Stimulated activated CD4-positive, alpha-beta T cell treated with anti-CD3 and anti-CD28 coated beads, Interleukin-1b, Interleukin-23, amount 100 ng/mL, for 4 hours (primary cell): ENCODE measurements around the gene VANGL1.
"Not testable (repeated sequence)": the region's sequence is repeated elsewhere in the genome, so short reads cannot be mapped to it uniquely, and the experiment has no call there.

Experiments
- DNase-seq, 2 donors: peaks; one replicate each; pipeline ENCODE4 v3.0.0-alpha.2; 2020; ENCODE audit warnings: low read depth in 2 of 2

The VANGL1 gene

DNA sequence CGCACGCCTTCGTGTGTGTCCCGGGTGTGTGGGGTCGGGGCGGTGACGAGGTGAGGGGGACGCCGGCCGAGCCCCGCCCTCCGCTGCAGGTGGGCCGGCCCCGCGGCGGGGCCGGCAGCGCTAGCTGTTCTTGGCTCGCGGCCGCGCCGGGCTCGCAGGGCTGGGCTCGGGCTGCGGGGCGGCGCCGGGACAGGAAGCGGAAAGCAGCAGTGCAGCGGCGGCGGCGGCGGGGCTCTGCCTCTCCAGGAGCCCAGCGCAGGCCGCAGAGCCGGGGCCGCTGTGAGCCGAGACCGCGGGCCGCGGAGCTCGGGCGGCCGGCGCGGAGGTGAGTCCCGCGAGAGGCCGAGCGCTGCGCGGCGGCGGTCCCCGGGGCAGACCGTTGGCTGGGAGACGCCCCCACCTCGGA, at the start of gene VANGL1:
Gene VANGL1, plus strand, starts transcription at position 209 of the 406 bp plus-strand sequence. CDS start 9,444 bp downstream, outside the sequence.
- peak in 1 of 2 donors; percentile 39 for DNase-seq

DNA sequence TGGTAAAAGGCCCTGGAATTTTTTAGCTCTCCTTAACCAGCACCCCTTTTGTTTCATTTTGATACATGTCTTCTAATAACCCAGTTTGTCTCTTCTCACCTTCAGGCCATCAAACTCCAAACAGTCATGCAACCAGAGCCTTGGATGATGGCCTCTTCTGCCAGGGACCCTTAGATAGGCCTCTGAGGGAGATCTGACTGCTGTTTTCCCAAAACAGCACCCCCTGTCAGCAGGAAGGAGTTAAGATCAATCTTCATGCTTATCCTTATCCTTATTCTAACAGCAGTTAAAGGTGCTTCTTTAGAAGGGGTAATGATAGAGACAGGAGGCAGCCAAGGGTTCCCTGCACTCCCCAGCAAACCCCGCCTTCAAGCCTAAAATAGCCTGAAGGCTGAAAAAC, 49.5 kb upstream of the VANGL1 start:
- no peak for DNase-seq

DNA sequence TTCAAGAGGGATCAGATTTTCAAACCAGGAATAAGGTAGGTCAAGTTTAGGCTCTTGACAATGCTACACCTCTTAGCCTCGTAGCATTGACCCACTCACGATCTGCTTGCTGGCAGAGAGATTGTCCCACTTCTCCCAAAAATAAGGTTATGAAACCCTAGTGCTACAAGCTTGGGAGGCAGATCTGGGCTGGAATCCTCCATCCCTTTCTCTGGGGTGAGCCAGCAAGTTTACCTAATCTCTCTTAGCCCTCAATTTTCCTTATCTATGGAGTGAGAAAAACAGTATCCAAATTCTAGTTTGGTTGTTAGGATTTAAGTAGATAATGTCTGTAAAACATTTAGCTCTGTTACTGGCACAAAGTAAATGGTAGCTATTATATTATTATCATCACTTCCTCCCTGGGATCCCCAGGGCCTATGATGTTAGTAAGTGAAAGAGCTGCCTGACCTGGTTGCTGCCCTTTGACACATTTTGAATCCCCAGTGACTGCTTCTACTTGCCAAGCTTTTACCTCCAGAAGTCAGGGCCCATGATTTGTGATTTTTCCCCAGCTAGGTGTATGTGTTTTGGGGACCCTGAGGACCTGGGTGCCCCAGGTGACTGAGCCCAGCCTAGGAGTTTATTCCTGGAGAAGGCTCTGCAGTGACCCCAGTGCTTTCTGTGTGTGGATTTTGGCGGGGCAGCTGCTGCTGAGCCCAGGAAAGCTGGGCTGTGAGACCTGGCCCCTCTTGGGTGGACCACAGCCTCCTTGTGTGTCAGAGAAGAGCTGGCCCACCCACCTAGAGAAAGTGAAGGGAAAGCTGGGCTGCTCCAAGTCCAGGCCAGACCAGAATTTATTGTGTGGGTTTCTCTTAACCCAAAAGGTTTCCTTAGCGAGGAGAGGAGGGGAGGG, 48.2 kb upstream of the VANGL1 start:
- DNase-seq: no peak

DNA sequence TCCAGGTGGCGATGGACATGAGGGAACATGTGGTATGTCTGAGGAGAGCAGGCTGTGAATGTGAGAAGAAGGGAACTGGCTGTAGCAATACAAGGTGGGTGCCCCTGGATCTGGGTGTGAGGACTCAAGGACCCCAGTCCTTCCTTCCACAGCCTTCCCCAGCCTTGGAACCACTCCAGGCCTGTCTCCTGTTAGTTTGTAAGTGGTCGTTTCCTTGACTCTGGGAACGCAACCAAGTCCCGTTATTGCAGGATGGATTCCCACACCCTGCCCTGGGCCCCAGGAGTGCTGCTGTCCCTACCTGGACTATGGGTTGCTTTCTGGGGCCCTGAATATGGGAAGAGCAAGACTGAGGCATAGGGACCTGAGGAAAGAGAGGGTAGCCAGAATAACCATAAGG, 47.2 kb upstream of the VANGL1 start:
- DNase-seq: no peak

DNA sequence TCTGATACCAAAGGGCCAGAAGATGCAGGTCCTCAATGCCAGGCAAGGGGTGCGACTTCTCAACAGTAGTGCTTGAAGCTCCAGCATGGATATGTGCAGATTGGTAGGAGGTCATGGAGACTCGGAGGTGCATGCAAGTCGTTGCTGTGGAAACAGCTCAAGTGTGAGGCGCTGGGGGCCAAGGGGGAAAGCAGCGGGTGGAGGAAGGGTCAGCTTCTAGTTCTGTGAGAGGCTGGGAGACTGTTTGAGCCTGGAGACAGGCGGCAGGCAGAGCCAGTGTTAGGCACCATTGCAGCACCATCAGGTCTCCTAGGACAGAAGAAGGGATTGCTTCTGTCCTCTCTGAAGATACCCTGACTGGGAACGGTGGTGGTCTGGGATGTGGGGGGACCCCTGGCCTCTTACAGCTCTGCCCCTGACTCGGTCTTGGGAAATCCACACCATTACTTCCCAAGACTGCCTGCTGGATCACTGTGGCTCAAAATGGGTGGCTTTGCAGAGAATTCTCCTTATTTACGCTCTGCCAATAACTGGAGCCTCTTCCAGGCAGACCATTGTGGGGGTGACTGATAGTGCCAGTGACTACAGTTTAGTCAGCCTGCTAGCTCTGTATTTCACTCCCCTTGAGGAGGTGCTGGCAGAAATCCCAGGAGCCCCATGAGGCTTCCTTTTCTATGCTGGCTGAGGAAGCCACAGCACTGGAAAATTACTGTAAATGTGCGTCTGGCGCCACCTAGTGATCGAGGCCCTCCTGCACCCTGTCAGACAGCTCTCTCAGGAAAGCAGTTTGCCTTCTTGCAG, 46.3 kb upstream of the VANGL1 start:
- DNase-seq: peak; percentile 18 to 59

DNA sequence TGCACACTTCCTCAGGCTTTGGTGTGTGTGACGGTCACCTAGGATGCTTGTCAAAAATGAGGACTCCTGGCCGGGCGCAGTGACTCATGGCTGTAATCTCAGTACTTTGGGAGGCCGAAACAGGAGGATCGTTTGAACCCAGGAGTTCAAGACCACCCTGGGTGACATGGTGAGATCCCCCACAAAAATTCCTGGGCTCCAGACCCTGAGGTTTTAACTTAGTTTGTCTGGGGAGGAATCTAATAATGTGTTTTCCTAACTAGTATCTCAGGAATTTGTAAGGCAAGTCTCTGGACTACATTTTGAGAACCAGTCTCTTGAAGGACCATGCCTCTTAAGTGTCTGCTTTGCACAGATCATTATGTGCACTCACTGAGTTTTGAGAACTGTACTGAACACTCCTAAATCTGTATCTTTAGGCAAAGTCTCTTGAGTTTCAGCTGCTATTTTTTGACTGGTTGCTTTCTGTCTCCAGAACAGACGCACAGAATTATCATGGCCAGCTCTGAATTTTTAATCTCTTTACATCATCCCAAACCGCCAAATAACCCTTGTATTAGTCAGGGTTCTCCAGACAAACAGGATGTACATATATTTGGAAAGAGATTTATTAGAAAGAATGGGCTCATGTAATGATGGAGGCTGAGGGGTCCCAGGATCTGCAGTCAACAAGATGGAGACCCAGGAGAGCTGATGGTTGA, 45.5 kb upstream of the VANGL1 start:
- DNase-seq: no peak

DNA sequence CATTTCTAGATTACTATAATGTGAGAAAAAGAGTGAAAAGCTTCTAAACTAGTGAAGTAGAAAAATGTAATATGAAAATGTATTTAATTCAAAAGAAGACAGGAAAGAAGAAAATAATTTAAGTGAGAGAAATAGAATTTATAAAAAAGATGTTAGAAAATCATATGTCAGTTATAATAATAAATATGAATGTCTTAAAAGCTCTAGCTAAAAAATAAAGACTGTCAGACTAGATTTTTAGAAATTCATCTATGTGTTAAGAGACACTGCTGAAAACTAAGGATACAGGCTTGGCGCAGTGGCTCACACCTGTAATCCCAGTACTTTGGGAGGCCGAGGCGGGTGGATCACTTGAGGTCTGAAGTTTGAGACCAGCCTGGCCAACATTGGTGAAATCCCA, 37.3 kb upstream of the VANGL1 start:
- DNase-seq: no peak

DNA sequence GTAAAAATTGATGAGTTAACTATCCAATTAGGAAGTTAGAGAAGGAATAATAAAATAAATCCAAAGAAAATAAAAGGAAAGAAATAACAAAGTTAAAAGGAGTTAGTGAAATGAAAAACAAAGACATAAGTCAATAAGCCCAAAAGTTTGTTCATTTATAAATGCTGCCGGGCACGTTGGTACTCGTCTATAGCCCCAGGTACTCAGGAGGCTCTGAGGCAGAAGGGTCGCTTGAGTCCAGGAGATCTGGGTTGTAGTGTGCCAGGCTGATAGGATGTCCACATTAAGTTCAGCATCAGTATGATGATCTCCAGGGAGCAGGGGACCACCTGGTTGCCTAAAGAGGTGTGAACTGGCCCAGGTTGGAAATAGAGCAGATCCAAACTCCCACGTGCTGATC, 35.5 kb upstream of the VANGL1 start:
- DNase-seq: no peak

DNA sequence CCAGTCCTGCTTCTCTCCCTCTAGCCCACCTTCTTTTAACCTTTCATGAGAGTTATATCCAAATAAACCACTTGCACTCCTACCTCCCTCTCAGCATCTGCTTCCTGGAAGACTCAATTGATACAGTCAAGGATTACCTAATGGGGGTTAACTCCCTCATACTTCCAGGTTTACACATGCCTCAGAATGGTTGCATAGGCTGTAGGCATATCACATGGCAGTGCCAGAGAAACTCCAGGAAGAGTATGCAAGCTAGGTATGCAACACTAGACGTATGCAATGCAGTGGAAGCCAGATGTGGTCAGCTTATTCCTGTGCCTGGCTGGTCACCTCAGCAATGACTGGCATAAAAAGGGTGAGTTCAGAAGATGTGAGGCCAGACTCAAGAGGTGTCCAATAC, 32.7 kb upstream of the VANGL1 start:
- DNase-seq: no peak

DNA sequence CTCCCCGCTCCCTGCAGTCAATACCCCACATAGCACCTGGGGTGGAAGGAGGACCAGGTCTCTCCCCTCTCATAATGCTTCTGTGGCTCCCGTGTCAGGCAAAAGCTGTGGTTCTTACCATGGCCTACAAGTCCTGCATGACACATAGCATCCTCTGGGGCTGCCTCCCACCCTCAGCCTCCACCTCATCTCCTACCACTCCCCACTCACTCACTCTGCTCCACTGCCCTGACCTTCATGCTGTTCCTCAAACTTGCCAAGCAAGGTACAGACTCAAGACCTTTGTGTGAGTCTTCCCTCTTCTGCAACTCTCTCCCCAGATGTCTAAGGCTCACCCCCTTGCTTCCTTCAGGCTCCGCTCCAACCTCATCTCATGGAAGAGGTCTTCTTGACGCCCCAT, 28.0 kb upstream of the VANGL1 start:
- DNase-seq: no peak

DNA sequence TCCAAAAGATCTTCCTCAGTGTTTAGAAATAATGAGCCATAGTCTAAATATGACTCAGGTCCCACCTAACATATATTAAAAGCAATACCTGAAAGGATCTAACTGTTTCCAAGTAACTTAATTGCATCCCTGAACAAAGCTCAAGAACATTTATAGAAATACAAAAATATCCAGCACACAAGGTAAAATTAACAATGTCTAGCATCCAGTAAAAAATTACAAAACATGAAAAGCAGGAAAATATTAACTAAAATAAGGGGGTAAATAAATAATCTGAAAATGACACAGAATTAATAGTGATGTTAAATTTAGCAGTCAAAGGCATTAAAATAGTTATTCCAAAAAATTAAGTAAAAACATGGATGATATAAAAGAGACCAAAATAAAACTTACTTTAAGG, 21.3 kb upstream of the VANGL1 start:
- DNase-seq: no peak

DNA sequence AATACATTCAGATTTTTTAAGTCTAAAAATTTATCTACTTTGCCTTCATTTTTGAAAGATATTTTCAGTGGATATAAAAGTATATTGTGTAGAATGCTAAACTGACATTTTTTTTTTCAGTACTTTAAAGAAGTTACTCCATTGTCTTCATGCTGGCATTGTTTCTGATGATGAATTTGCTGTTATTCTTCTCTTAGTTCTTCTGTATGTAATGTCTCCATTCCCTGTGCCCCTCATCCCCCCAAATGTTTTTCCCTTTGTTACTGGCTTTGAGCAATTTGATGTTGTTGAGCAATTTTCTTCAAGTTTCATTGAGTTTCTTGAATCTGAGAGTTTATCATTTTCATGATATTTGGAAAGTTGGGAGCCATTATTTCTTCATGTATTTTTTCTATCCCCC, 20.8 kb upstream of the VANGL1 start:
- DNase-seq: no peak

DNA sequence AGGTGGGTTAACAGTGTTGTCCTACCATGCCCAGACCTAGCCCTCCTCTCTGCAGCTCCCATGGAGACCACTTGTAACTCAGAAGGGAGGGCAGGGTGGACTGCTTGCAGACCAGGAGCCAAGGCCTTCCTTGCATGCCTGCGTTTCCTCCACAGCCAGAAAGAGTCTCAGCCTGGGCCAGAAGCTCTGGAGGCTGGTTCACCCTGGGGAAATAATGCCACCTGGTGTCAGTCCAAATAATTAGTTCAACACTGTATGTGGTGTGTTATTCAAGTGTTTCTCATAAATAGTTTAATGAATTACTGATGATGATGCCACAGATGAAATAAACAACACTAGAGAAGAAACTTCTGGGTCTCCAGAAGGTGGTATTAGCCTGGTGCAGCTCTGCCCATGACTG, 16.9 kb upstream of the VANGL1 start:
- no peak for DNase-seq

DNA sequence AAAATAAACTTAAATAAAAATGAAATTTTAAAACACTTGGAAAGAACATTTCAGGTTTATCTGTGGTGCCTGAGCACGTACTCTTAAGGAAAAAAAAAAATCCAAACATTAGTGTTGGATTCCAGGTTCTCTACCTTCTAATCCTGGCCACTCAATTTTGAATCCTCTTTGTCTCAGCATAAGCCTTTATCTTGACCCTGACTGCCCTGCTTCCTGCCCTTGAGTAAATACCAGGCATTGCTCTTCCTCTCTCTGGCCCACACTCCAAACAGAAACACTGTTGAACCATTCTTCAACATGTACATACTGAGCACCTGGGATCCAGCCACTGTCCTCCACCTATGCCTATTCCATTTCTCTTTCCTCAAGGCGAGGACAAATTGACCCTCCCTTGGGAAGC, 11.4 kb upstream of the VANGL1 start:
- no peak for DNase-seq

DNA sequence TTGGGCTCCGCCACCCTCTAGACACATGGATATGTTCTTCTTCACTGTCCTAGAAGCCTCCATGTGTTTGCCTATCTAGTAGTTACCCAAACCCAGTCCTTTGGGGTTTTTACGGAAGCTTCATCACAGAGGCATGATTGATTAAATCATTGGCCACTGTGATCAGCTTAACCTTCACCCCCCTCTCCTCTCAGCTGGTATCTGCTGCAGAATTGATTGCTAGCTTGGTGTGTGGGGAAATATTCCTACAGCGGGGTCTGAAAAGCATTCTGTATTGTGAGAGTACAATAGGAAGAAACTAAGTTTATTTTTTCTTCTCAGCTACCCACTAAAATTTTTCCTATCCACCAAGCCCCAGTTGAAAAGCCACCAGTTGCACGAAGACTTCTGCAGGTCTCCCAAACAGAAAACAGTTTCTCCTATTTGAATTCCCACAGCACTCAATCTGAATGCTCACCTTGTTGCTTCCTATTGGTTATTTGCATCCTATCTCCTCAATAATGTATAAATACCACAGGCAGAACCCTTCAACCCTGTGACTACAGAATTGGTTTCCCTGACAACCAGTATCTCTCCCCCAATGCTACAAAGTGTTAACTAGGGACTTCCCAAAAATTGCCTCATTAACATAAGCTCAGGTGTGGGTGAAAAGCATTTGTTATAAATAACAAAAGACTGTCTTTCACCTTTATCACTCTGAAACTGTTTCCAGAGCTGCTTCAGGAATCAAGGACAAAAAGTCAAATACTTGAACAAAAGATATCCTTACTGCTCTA, 9.3 kb upstream of the VANGL1 start:
- DNase-seq: no peak

DNA sequence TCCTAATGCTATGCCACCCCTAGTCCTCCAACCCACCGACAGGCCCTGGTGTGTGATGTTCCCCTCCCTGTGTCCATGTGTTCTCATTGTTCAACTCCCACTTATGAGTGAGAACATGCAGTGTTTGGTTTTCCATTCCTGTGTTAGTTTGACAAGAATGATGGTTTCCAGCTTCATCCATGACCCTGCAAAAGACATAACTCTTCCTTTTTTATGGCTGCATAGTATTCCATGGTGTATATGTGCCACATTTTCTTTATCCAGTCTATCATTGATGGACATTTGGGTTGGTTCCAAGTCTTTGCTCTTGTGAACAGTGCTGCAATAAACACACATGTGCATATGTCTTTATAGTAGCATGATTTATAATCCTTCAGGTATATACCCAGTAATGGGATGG, 8.2 kb upstream of the VANGL1 start:
- not testable (repeated sequence) for DNase-seq

DNA sequence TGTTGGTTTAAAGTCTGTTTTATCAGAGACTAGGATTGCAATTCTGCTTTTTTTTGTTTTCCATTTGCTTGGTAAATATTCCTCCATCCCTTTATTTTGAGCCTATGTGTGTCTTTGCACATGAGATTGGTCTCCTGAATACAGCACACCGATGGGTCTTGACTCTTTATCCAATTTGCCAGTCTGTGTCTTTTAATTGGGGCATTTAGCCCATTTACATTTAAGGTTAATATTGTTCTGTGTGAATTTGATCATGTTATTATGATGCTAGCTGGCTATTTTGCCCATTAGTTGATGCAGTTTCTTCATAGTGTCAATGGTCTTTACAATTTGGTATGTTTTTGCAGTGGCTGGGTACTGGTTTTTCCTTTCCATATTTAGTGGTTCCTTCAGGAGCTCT, 4.5 kb upstream of the VANGL1 start:
- not testable (repeated sequence) for DNase-seq

DNA sequence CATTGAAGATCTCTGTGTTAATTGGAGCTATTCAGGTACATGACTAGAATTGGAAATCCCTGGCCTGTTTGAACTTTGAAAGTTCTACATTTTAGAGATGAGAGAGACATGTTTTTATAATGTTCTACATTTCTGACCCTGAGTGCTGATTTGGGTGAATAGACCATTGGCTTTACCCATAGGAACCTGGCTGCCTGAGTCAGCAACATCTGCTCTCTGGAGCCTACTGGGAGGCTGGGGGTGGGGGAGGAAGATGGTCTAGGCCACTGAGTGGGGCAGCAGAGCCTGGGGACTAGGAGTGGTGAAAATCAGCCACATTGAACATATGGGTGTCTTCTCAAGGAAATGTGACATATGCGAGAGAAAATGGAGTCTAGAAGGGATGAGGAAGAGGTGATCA, 1.4 kb upstream of the VANGL1 start:
- DNase-seq: no peak

DNA sequence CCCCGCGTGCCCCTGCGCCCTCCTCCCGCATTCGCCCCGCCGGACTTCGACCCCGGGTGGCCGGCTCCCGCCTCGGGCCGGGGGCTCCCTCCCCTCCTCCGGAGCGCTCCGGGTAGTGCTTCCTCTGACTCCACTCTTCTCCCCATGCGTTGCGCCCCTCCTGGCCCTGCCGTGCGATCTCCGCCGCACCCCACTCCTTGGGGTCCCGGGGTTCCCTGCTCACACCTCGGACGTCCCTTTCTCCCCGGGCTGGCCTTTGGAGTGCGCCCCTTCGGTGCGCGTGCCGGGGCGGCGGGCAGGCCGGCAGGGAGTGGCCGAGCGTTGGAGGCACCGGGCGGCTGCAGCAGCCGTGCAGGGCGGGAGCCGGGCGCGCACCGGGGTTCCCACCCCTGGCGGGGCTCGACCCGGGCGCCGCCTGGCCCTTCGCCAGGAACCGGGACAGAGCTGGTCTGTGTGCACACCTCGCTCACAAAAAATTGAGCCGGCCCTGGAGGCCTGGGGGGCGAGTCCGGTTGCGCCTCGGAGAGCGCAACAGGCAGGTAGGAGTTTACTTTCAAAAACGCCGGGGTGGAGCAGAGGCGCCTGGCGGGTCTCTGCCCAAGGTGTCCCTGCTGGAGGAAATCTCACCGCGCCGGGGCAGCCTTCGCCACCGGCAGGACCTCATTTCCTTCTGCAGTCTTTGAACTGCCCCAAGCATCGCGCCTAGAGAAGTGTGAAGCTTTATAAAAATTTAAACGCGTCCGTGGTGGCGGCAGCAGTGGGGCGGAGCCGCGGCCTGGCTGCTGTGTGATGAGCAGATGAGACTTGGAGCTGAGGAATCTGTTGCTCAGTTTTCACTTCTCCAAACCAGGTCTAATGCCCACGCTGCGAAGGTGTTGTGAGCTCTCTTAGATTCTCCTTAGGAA, 650 bp downstream of the VANGL1 start:
- DNase-seq: no peak

DNA sequence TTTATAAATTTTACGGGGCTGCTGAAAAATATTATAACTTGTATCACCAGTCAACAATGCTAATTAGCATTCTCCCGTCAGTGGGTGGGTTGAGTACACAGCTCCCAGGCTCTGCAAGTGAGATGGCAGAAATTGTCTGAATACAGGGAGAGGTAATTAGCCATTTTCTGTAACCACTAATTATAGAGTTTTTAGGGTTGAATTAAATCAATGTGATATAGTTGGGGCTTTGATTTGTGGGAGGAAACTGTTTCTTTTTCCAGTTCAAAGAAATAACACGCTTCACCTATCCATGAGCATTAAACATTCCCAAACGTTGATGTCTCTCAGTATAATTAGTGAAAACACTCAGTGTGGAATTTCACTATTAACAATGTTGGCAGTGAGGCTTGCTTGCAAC, 1.5 kb downstream of the VANGL1 start:
- no peak for DNase-seq

DNA sequence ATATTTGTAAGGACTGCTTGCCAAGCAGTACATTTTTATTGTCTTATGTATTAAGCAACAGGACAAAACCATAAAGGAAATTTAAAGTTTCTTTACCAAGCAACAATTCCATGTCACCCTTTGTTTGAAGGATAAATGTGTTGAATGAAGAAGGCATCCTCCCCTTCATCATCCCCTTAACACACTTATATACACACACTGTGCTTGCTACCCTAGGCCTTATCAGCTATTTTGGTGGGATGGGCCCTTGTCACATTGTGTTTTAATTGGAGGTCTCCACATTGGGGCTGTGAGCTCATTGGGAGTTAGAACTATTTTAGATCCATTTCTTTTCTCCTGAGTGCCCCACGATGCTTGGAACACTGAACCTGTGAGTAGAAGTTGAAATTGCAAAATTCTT, 1.9 kb downstream of the VANGL1 start:
- DNase-seq: no peak
